GM12878 (cell line): ENCODE measurements around the gene OPRL1. TPM values are rescaled to one million over a fixed set of nuclear protein-coding genes. Genes with fewer than 3 reads are reported as not detected.

Experiments
- BRCA1 ChIP-seq: IDR thresholded peaks from 2 replicates; pipeline ENCODE4 v1.6.1; 2011; ENCODE audit warnings: low read depth, low read length, improper control_type of control experiment
- EGR1 ChIP-seq, 2 experiments: IDR thresholded peaks; 1 replicate in 1 of 2; 2 replicates in 1 of 2; pipeline ENCODE4 v1.6.1; 2011 to 2012; ENCODE audit warnings: low read depth in 2 of 2, low read length in 2 of 2, borderline replicate concordance in 1 of 2, mild to moderate bottlenecking in 1 of 2, moderate library complexity in 1 of 2
- EP300 ChIP-seq, 2 experiments: fragments of 150-350 bp in 1 of 2; IDR thresholded peaks; 2 replicates each; pipeline ENCODE4 v1.6.1; 2011 to 2012; ENCODE audit warnings: low read depth in 2 of 2, low read length in 2 of 2, borderline replicate concordance in 1 of 2, improper control_type of control experiment in 1 of 2, inconsistent platforms in 1 of 2; ENCODE audit not compliant: control insufficient read depth in 1 of 2
- ETV6 ChIP-seq, 2 experiments: fragments of 450-650 bp in 1 of 2; IDR thresholded peaks in 1 of 2; conservative IDR thresholded peaks in 1 of 2; 2 replicates each; pipeline ENCODE4 v1.6.1; 2014; ENCODE audit warnings: antibody characterized with exemption in 1 of 2, borderline replicate concordance in 1 of 2, low read depth in 1 of 2, mild to moderate bottlenecking in 1 of 2, moderate library complexity in 1 of 2
- GATAD2B ChIP-seq: fragments of 450-650 bp; conservative IDR thresholded peaks from 2 replicates; pipeline ENCODE4 v1.6.1; 2017; ENCODE audit warnings: low read depth, mild to moderate bottlenecking, moderate library complexity
- IKZF1 ChIP-seq: fragments of 450-650 bp; conservative IDR thresholded peaks from 2 replicates; pipeline ENCODE4 v1.6.1; 2017; ENCODE audit warnings: antibody characterized with exemption, mild to moderate bottlenecking
- IRF5 ChIP-seq: fragments of 450-650 bp; IDR thresholded peaks from 2 replicates; pipeline ENCODE4 v1.6.1; 2017; ENCODE audit warnings: borderline replicate concordance
- KLF5 ChIP-seq: fragments of 450-650 bp; IDR thresholded peaks from 2 replicates; pipeline ENCODE4 v1.6.1; 2014; ENCODE audit warnings: mild to moderate bottlenecking; ENCODE audit not compliant: partially characterized antibody
- POLR2A ChIP-seq: IDR thresholded peaks from 2 replicates; pipeline ENCODE4 v1.6.1; 2011; ENCODE audit warnings: low read depth, mild to moderate bottlenecking, low read length
- RAD21 ChIP-seq: IDR thresholded peaks from 2 replicates; pipeline ENCODE4 v1.6.1; 2011; ENCODE audit warnings: mild to moderate bottlenecking, low read depth, low read length, moderate library complexity; ENCODE audit not compliant: insufficient read depth
- RELA ChIP-seq: fragments of 450-650 bp; IDR thresholded peaks from 2 replicates; pipeline ENCODE4 v1.8.0; 2014; ENCODE audit warnings: borderline replicate concordance; ENCODE audit not compliant: partially characterized antibody
- RELB ChIP-seq: fragments of 450-650 bp; IDR thresholded peaks from 2 replicates; pipeline ENCODE4 v1.6.1; 2017; ENCODE audit warnings: low read depth, mild to moderate bottlenecking, moderate library complexity
- RUNX3 ChIP-seq: IDR thresholded peaks from 2 replicates; pipeline ENCODE4 v1.6.1; 2012; ENCODE audit warnings: low read length, inconsistent platforms
- SMARCA5 ChIP-seq: fragments of 450-650 bp; IDR thresholded peaks from 2 replicates; pipeline ENCODE4 v1.6.1; 2017; ENCODE audit warnings: mild to moderate bottlenecking
- SUZ12 ChIP-seq: fragments of 200-600 bp; sonication (generic); IDR thresholded peaks from one replicate; pipeline ENCODE4 v1.6.1; 2018; ENCODE audit warnings: antibody characterized with exemption, mild to moderate bottlenecking; ENCODE audit not compliant: unreplicated experiment
- ZNF274 ChIP-seq: IDR thresholded peaks from one replicate; pipeline ENCODE4 v1.8.0; 2011; ENCODE audit not compliant: insufficient read length, insufficient read depth
- polyA plus RNA-seq, 11 experiments: library from polyadenylated mRNA; depleted of rRNA in 4 of 11; unstranded in 6 of 11; stranded (reverse) in 5 of 11; fragments of >200 nt; fragmentation: Nextera tagmentation in 4 of 11; fragmentation: Illumina TruSeq in 1 of 11; extraction: Ambion mirVana in 4 of 11; extraction: Trizol in 1 of 11; gene quantifications; 1 replicate in 1 of 11; 2 replicates in 10 of 11; pipeline versions ENCODE4 v1.2.1 to v1.2.3, GENCODE V29; 2011 to 2016; ENCODE audit warnings: inconsistent platforms in 2 of 11, missing spikeins in 2 of 11, low read depth in 1 of 11
- total RNA-seq, 4 experiments: library from RNA; depleted of rRNA in 3 of 4; stranded (reverse); fragments of >200 nt in 3 of 4; fragmentation: Illumina TruSeq in 1 of 4; extraction: Trizol in 1 of 4; gene quantifications; 2 replicates each; pipeline versions ENCODE4 v1.2.1 to v1.2.3, GENCODE V29; 2013 to 2021
- TF ChIP-seq, protein P1 (sequence below): fragments of 450-650 bp; IDR thresholded peaks from 2 replicates; pipeline ENCODE4 v1.6.1; 2018; ENCODE audit warnings: borderline replicate concordance, mild to moderate bottlenecking; ENCODE audit not compliant: partially characterized antibody
- TF ChIP-seq, protein P2 (sequence below): fragments of 450-650 bp; formaldehyde crosslinking; IDR thresholded peaks from 2 replicates; pipeline ENCODE4 v1.5.0; 2022; ENCODE audit warnings: mild to moderate bottlenecking, missing genetic modification characterization

The OPRL1 gene
- total and polyA plus RNA-seq, 10 of the 15 experiments (the other 5 are each of a cell fraction or from before 2014, with no cell fraction given) = 0.04 to 0.41 (median 0.24) TPM; not detected in 1

DNA sequence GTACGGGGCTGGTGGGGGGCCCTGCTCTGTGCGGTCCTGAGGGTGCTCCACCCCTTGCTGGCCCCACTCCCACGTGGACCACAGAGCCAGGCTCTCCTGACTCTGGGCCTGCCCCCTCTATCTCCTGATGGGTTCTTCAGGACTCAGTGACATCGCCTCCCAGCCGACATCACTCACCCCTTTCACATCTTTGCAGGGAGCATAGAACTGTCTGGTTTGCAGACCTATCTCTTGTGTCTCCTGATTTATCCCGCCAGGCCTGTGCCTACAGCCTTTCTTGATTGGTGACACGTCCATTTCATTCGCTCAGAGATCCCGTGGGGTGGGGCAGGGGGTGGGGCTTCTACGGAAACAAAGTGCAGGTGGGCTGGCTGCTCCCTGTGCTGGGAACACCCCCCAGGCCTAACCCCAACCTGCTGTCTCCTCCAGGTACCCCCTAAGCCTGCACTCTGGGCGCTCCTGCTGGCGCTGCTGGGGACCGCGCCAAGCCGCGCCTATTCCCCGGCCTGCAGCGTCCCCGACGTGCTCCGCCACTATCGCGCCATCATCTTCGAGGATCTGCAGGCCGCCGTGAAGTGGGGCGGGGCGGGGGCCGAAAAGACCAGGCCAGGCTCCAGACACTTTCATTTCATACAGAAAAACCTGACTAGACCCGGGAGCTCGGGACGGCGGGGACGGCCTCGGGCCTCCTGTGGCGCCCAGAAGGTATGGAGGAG is 42.2 kb upstream of the OPRL1 start (continued):
- TF ChIP-seq EP300 (IDR thresholded peaks at IDR 0.05; ENCODE audit: borderline replicate concordance in 1 of 2, control insufficient read depth in 1 of 2, low read depth in 2 of 2, low read length in 2 of 2) = 0 out of 4 replicates have a peak, but pooled peaks of 1 of the 2 experiments have one; percentile 20
- no peak for TF ChIP-seq IRF5
- no peak for TF ChIP-seq GATAD2B
- no peak for TF ChIP-seq RELB
- TF ChIP-seq IKZF1 = no peak
- no peak for TF ChIP-seq SUZ12
- no peak for TF ChIP-seq BRCA1
- TF ChIP-seq, protein P1, sequence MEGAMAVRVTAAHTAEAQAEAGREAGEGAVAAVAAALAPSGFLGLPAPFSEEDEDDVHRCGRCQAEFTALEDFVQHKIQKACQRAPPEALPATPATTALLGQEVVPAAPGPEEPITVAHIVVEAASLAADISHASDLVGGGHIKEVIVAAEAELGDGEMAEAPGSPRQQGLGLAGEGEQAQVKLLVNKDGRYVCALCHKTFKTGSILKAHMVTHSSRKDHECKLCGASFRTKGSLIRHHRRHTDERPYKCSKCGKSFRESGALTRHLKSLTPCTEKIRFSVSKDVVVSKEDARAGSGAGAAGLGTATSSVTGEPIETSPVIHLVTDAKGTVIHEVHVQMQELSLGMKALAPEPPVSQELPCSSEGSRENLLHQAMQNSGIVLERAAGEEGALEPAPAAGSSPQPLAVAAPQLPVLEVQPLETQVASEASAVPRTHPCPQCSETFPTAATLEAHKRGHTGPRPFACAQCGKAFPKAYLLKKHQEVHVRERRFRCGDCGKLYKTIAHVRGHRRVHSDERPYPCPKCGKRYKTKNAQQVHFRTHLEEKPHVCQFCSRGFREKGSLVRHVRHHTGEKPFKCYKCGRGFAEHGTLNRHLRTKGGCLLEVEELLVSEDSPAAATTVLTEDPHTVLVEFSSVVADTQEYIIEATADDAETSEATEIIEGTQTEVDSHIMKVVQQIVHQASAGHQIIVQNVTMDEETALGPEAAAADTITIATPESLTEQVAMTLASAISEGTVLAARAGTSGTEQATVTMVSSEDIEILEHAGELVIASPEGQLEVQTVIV = no peak
- no peak for TF ChIP-seq RAD21
- TF ChIP-seq SMARCA5 = no peak; the same call in 1 of the 2 replicates
- TF ChIP-seq, protein P2, sequence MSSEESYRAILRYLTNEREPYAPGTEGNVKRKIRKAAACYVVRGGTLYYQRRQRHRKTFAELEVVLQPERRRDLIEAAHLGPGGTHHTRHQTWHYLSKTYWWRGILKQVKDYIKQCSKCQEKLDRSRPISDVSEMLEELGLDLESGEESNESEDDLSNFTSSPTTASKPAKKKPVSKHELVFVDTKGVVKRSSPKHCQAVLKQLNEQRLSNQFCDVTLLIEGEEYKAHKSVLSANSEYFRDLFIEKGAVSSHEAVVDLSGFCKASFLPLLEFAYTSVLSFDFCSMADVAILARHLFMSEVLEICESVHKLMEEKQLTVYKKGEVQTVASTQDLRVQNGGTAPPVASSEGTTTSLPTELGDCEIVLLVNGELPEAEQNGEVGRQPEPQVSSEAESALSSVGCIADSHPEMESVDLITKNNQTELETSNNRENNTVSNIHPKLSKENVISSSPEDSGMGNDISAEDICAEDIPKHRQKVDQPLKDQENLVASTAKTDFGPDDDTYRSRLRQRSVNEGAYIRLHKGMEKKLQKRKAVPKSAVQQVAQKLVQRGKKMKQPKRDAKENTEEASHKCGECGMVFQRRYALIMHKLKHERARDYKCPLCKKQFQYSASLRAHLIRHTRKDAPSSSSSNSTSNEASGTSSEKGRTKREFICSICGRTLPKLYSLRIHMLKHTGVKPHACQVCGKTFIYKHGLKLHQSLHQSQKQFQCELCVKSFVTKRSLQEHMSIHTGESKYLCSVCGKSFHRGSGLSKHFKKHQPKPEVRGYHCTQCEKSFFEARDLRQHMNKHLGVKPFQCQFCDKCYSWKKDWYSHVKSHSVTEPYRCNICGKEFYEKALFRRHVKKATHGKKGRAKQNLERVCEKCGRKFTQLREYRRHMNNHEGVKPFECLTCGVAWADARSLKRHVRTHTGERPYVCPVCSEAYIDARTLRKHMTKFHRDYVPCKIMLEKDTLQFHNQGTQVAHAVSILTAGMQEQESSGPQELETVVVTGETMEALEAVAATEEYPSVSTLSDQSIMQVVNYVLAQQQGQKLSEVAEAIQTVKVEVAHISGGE (CRISPR knock-in tag) = no peak
- TF ChIP-seq POLR2A = peak; percentile 59
- no peak for TF ChIP-seq EGR1 (IDR thresholded peaks at IDR 0.05; ENCODE audit: borderline replicate concordance in 1 of 2, low read depth in 2 of 2, low read length in 2 of 2)
- no peak for TF ChIP-seq KLF5
- TF ChIP-seq ETV6 (conservative IDR thresholded peaks at IDR 0.05 in 1 of 2, IDR thresholded peaks at IDR 0.05 in 1 of 2; ENCODE audit: borderline replicate concordance in 1 of 2, low read depth in 1 of 2) = no peak
- no peak for TF ChIP-seq RELA
- TF ChIP-seq RUNX3 = no peak
- no peak for TF ChIP-seq ZNF274
